Cardiac muscle cell (in vitro differentiated cells and primary cell): ENCODE results near the gene PLCD3. TPM values are rescaled to one million over a fixed set of nuclear protein-coding genes. Genes with fewer than 3 reads are reported as not detected.

ENCODE experiments used
- DNase-seq, 2 donors: peaks; one replicate each; pipeline versions ENCODE4 v3.0.0 to v3.0.0-alpha.2; 2010 to 2017; ENCODE audit warnings: low read depth in 1 of 2, low spot score in 1 of 2
- H3K27ac ChIP-seq: fragments of 200-600 bp; sonication (generic); 2 replicates; pipeline ENCODE4 v1.5.1; 2016
- H3K27me3 ChIP-seq: fragments of 200-600 bp; sonication (generic); 2 replicates; pipeline ENCODE4 v1.6.0; 2016; ENCODE audit warnings: control low read depth
- H3K36me3 ChIP-seq: fragments of 200-600 bp; sonication (generic); 2 replicates; pipeline ENCODE4 v1.5.1; 2016; ENCODE audit warnings: control low read depth
- H3K4me1 ChIP-seq: fragments of 200-600 bp; sonication (generic); 2 replicates; pipeline ENCODE4 v1.8.1; 2017; ENCODE audit warnings: low read depth, mild to moderate bottlenecking, mixed run types
- H3K4me3 ChIP-seq: fragments of 200-600 bp; sonication (generic); 2 replicates; pipeline ENCODE4 v1.5.1; 2016; ENCODE audit warnings: mild to moderate bottlenecking
- H3K9me3 ChIP-seq: fragments of 200-600 bp; sonication (generic); 2 replicates; pipeline ENCODE4 v1.5.1; 2017; ENCODE audit warnings: low read depth, mild to moderate bottlenecking, control low read depth
- polyA plus RNA-seq: library from polyadenylated mRNA; unstranded; fragments of >200 nt; fragmentation: Nextera tagmentation; extraction: Ambion mirVana; gene quantifications from 2 replicates; pipeline ENCODE4 v1.2.1, GENCODE V29; 2016
- total RNA-seq: library from RNA; depleted of rRNA; stranded (reverse); fragments of >200 nt; gene quantifications from 2 replicates; pipeline ENCODE4 v1.2.3, GENCODE V29; 2016
- TF ChIP-seq, protein P1 (sequence below): IDR thresholded peaks from 2 replicates; pipeline ENCODE4 v1.5.1; 2012; ENCODE audit warnings: low read depth, mild to moderate bottlenecking, low read length

The PLCD3 gene
- total and polyA plus RNA-seq, 2 experiments from 2014 or later: 36.0 to 66.3 TPM

DNA sequence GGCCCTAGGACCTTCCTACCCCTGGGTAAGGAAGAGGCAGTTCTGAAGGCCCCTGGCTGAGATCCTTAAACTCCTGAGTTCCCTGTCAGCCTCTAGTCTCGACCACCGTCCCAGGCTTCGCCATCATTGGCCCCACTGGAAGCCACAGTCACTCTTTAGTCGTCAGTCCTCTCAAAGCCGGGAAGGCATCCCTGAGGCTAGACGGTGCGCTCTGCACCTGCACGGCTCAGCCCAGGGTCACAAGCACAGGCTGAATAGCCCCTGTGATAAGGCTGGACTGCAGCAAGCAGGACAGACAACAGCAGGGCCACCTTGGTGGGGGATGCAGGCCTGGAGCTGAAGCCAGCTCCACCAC, 12.7 kb upstream of the PLCD3 start:
- Histone ChIP-seq H3K9me3 (no peaks in the 10 kb centered on the region), H3K27me3 (no peaks in the 10 kb centered on the region), H3K4me3 (no peak overlapping the region), H3K36me3 (no peaks in the 10 kb centered on the region), H3K27ac (no peak overlapping the region), H3K4me1 (no peaks in the 10 kb centered on the region)
- TF ChIP-seq, protein P1, sequence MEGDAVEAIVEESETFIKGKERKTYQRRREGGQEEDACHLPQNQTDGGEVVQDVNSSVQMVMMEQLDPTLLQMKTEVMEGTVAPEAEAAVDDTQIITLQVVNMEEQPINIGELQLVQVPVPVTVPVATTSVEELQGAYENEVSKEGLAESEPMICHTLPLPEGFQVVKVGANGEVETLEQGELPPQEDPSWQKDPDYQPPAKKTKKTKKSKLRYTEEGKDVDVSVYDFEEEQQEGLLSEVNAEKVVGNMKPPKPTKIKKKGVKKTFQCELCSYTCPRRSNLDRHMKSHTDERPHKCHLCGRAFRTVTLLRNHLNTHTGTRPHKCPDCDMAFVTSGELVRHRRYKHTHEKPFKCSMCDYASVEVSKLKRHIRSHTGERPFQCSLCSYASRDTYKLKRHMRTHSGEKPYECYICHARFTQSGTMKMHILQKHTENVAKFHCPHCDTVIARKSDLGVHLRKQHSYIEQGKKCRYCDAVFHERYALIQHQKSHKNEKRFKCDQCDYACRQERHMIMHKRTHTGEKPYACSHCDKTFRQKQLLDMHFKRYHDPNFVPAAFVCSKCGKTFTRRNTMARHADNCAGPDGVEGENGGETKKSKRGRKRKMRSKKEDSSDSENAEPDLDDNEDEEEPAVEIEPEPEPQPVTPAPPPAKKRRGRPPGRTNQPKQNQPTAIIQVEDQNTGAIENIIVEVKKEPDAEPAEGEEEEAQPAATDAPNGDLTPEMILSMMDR: no peak
- DNase-seq: no peak

DNA sequence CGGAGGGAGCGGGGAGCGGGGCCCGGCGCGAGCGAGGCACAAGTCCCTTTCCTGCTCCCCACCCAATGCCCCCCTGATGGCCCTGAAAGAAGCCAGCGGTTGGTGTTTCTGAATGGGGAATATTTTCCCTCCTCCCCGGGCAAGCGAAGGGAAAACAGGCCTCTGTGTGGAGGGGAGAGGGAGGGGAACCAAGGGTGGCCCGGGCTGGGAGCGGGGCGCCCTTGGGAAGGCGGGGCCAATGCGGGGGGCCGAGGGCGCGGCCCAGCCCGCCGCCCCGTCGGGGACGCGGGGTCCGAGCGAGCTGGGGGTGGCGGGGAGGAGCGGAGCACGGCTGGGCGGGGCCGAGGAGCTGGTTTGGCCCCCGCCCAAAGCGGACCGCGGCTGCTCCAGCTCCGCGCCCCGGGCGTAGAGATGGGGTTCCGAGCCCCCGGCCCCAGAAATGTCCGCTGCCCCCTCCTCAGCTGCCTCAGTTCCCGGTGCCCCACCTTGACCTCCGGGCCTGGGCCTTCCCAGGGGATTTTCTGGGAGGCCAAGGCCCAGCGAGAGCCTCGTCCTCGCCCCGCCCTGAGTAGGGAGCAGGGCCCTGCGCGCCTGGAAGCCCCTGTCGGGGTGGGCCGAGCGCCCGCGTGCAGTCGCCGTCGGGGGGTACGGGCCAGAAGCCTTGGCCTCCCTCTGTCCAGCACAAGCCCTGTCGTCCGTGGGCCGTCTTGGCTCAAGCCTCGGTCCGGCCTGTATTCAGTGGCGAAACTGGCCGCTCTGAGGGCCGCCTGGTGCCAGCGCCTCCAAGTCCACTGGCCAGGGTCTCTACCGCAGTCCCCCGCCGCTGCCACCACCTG, 12.1 kb upstream of the PLCD3 start:
- no peaks in the 10 kb centered on the region for H3K27me3 ChIP-seq
- no peak overlapping the region for H3K27ac ChIP-seq

DNA sequence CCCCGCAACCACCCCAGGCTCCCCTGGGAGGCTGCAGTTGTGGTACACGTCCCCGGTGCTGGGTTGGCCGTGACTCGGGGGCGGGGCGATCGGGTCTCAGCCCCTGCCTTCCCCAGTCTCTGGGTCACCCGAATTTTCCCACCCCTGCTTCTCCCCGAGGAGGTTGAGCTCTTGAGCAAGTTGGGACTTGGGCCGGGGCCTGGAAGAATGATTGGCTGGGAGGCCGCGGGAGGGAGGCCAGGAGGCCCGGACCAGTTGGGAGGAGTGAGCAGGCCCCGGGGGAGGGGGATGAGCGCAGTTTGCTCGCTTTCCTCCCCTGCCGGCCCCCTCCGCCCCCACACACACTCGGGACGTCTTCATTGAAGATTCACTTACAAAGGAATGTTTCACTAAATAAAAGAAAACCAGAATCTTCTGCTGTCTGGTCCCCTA, 11.5 kb upstream of the PLCD3 start:
- peak in 1 of 2 donors; percentile 97 for DNase-seq
- Histone ChIP-seq H3K4me1 (no peaks in the 10 kb centered on the region), H3K36me3 (no peaks in the 10 kb centered on the region), H3K9me3 (no peaks in the 10 kb centered on the region), H3K27ac (no peak overlapping the region), H3K4me3 (no peak overlapping the region), H3K27me3 (no peaks in the 10 kb centered on the region)
- TF ChIP-seq, protein P1: no peak

More for the DNA sequence above, 12.1 kb upstream of the PLCD3 start:
- Histone ChIP-seq H3K36me3 (no peaks in the 10 kb centered on the region), H3K4me3 (no peak overlapping the region), H3K4me1 (no peaks in the 10 kb centered on the region), H3K9me3 (no peaks in the 10 kb centered on the region)
- DNase-seq: peak in 1 of 2 donors; percentile 75
- TF ChIP-seq, protein P1: no peak

DNA sequence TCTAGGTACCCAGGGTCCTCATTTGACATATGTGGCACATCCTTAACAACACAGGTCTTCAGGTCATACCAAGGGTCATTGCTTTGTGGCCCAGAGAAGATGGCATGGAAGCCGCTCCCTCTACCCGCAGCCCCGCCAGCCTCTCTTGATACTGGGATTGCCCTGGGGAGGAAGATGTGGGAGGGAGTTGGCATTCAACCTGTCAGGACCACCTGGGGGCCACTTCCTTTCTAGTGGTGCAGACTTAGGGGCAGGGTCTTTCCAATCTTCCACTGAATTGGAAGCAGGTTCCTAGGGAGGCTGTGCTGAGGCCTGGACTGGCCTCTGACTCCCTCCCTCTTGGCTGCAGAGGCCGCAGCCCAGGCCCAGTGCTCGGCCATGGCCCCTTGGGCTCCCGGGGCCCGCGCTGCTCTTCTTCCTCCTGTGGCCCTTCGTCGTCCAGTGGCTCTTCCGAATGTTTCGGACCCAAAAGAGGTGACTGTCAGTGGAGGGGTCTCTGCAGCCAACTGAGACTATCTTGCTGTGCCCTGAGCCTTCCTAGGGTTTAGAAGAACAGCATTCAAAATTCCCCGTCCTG, 10.9 kb upstream of the PLCD3 start:
- no peaks in the 10 kb centered on the region for H3K4me1 ChIP-seq
- H3K36me3 ChIP-seq: no peaks in the 10 kb centered on the region
- no peak for DNase-seq
- no peaks in the 10 kb centered on the region for H3K9me3 ChIP-seq
- H3K4me3 ChIP-seq: no peak overlapping the region
- H3K27ac ChIP-seq: no peak overlapping the region
- TF ChIP-seq, protein P1: no peak
- no peaks in the 10 kb centered on the region for H3K27me3 ChIP-seq

DNA sequence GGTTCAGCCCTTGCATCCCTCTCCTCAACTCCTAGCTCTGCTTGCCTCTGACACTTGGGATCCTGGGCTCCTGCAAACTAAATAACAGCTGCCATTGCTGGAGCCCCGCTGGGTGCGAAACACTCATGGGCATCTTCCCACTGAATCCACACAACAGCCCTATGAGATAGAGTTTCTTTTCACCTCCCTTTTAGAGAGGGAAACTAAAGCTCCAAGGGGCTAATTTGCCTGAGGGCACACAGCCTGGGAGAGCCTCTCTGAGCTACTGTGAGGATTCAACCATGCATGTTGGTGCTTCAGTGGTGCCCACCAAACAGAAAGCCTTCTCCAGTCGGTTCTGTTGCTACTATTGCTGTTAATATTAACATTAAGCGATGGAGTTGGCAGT, 7.2 kb upstream of the PLCD3 start:
- no peak for DNase-seq
- H3K4me3 ChIP-seq: no peak overlapping the region
- H3K36me3 ChIP-seq: no peaks in the 10 kb centered on the region
- no peaks in the 10 kb centered on the region for H3K27me3 ChIP-seq
- H3K9me3 ChIP-seq: no peaks in the 10 kb centered on the region
- H3K4me1 ChIP-seq: peaks cover 8% of the 10 kb centered on the region
- H3K27ac ChIP-seq: no peak overlapping the region
- TF ChIP-seq, protein P1: no peak
